ENCODE results near the gene ERF. TPM values are rescaled to one million over a fixed set of nuclear protein-coding genes. Genes with fewer than 3 reads are reported as not detected.

Gene ERF
- total and polyA plus RNA-seq, 10 of the 15 experiments (the other 5 are each of a cell fraction or from before 2014, with no cell fraction given): 0.02 to 51.8 (median 14.4) TPM

DNA sequence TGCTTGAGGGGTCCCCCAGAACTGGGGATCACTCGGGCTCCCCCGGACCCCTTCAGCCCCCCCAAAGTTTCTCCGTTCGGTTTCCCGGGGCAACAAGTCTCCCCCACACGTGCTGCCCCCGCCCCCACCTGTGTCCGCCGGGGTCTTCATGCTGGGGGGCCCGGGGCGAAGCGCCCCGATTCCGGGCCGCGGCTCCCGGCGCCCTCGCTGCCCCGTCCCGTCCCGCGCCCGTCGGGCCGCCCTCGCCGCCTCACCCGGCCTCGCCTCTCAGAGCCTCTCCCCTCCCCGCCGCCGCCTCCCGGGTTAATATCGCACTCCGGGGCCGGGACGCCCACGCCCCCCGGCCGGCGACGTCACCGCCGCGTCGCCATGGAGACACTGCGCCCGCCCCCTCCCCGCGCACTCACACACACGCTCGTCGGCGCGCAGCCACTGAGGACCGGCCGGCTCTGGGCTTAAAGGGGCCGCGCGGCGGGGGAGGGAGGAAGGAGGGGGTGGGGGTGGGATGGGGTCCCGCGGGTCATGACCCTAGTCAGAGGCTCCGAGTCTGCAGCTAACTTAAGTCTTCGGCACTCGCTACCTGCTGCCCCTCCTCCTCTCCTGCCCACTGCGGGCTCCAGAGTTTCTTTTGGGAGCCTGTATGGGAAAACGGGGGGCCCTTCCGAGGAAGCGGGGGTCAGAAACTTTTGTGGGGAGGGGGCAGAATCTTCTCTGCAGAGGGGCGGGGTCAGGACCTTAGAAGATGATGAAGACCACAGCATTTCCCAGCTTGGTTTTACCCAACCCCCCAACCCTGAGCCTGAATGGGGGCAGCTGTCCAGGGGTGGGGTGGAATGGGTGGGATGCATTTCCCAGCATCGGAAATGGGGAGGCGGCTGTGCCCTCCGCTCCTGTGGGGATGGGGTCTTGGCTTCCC is at the start of gene ERF (continued):
- TF ChIP-seq MTA2 (IDR thresholded peaks at IDR 0.05; ENCODE audit: low read depth): no peak
- peak; percentile 9; the same call in 1 of the 2 replicates for TF ChIP-seq NRF1 (conservative IDR thresholded peaks at IDR 0.05; ENCODE audit: low read depth, low read length)
- no peak for TF ChIP-seq NR2F1 (conservative IDR thresholded peaks at IDR 0.05)
- TF ChIP-seq FOS (IDR thresholded peaks at IDR 0.05; ENCODE audit: borderline replicate concordance, extremely low read depth, insufficient read length): no peak
- TF ChIP-seq, protein P1, sequence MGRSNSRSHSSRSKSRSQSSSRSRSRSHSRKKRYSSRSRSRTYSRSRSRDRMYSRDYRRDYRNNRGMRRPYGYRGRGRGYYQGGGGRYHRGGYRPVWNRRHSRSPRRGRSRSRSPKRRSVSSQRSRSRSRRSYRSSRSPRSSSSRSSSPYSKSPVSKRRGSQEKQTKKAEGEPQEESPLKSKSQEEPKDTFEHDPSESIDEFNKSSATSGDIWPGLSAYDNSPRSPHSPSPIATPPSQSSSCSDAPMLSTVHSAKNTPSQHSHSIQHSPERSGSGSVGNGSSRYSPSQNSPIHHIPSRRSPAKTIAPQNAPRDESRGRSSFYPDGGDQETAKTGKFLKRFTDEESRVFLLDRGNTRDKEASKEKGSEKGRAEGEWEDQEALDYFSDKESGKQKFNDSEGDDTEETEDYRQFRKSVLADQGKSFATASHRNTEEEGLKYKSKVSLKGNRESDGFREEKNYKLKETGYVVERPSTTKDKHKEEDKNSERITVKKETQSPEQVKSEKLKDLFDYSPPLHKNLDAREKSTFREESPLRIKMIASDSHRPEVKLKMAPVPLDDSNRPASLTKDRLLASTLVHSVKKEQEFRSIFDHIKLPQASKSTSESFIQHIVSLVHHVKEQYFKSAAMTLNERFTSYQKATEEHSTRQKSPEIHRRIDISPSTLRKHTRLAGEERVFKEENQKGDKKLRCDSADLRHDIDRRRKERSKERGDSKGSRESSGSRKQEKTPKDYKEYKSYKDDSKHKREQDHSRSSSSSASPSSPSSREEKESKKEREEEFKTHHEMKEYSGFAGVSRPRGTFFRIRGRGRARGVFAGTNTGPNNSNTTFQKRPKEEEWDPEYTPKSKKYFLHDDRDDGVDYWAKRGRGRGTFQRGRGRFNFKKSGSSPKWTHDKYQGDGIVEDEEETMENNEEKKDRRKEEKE (IDR thresholded peaks at IDR 0.05): no peak
- no peak for TF ChIP-seq RFX5 (IDR thresholded peaks at IDR 0.05; ENCODE audit: low read depth, low read length)
- no peak for TF ChIP-seq TCF7 (IDR thresholded peaks at IDR 0.05; ENCODE audit: borderline replicate concordance)
- TF ChIP-seq IKZF1 (conservative IDR thresholded peaks at IDR 0.05): peak; percentile 69
- TF ChIP-seq RBBP5 (conservative IDR thresholded peaks at IDR 0.05): no peak
- peak; percentile 31 to 97 for TF ChIP-seq EGR1 (IDR thresholded peaks at IDR 0.05; ENCODE audit: borderline replicate concordance in 1 of 2, low read depth in 2 of 2, low read length in 2 of 2)
- no peak for TF ChIP-seq ZNF622 (IDR thresholded peaks at IDR 0.05)
- no peak for TF ChIP-seq IRF4 (IDR thresholded peaks at IDR 0.05; ENCODE audit: low read depth, low read length)
- TF ChIP-seq RELA (IDR thresholded peaks at IDR 0.05; ENCODE audit: borderline replicate concordance, partially characterized antibody): no peak
- no peak for TF ChIP-seq SPI1 (IDR thresholded peaks at IDR 0.05; ENCODE audit: borderline replicate concordance, insufficient read depth, low read depth, low read length)
- TF ChIP-seq JUNB (IDR thresholded peaks at IDR 0.05): no peak
